ENCODE results near the gene HPX.

HPX gene

DNA sequence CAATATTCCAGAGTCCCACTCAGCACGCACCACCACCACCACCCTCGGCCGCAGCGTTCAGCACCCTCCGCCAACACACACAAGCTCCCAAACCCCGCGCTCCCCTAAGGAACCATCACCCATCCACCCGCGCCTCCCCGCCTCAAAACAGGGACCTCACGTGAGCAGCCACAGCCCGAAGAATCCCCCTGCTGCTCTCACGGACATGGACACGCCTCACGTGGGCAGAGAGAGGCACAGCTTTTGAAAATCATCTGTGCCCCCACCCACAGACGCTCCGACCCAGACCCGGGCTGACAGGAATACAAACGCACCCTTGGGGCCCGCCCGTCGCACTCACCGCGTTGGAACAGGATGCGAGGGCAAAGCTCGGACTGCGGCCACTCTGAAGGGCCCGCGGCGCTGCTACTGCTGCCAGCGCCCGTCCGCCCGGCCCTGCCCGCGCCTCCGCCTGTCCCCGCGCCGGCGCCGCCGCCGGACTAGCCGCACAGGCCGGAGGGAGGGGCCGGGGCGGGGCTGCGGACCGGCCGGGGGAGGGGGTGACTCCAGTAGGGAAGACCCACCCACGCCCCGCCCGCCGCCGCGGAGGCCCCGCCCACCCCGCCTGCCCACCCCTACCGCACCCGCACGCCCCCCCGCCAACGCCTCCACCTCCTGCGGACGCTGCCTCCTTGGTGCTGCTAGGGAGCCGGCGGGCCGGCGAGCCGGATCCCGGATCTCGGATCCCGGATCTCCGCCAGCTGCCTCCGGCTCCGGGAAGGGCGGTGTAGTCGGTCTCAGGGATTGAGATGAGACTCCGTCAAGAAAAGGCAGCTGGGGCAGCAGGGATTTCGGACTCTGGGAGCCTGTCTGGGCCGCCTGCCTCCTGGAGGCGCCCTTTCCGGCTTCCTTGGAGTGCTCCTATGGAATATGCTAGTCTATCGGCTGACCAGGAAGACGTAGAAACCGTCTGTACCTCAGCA lies 32.9 kb upstream of the HPX start, which contains the start of gene TRIM3:
Gene TRIM3, minus strand, starts transcription at position 491 of the 962 bp plus-strand sequence. CDS start 8,246 bp downstream, outside the sequence.
- H3K4me3 ChIP-seq, result peak within 1 kb of the TSS; percentile 73 to 87 (median 79)
- no peaks in the 10 kb centered on the region for H3K9me3 ChIP-seq (replicated peaks in 1 of 11)
- peak within 1 kb of the TSS; percentile 74 to 88 (median 83) for H3K9ac ChIP-seq
- H3K36me3 ChIP-seq, result peaks cover 22 to 27% (median 23%) of the 10 kb centered on the region in 11 experiments
- peak within 1 kb of the TSS; percentile 64 to 79 (median 71) for H3K27ac ChIP-seq
- H3K27me3 ChIP-seq, result no peaks in the 10 kb centered on the region
- TF ChIP-seq Cebpa-rat (IDR thresholded peaks at IDR 0.05), result no peak
- peaks cover 41 to 62% (median 48%) of the 10 kb centered on the region in 10 experiments for H3K4me1 ChIP-seq
- peak within 1 kb of the TSS; percentile 92 to 98 (median 95) for H3K4me2 ChIP-seq
- H4K20me1 ChIP-seq, result peaks cover 0 to 21% (median 0%) of the 10 kb centered on the region in 11 experiments; a peak in 4 of 22 replicates

DNA sequence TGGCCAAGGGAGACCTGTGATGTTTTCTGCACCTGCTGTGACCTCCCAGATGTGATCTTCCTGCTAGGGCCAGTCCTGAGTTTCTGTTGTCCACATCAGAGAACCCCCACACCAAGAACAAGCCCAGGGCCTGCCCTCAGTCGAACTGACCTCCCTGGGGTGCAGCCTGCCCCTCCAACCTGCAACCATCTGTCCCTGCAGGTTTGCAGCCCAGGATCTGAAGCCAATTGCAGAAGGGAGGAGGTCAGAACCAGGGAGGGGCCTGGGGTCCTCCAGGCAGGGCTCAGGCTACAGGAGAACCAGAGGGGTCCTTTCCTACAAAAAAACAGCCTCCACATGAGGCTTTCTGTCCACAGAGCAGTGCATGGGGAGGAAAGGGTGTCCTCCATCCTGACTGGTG lies 32.1 kb upstream of the HPX start:
- peaks cover 46 to 64% (median 52%) of the 10 kb centered on the region in 10 experiments for H3K4me1 ChIP-seq
- peaks cover 0 to 14% (median 0%) of the 10 kb centered on the region in 11 experiments; a peak in 4 of 22 replicates for H4K20me1 ChIP-seq
- peak overlapping the region; percentile 73 to 87 (median 79) for H3K4me3 ChIP-seq
- no peak overlapping the region for H3K27ac ChIP-seq
- peak overlapping the region; percentile 92 to 98 (median 95) for H3K4me2 ChIP-seq
- H3K9ac ChIP-seq, result peak overlapping the region; percentile 24 to 81 (median 48); a peak in 12 of 22 replicates
- H3K27me3 ChIP-seq, result no peaks in the 10 kb centered on the region
- no peaks in the 10 kb centered on the region for H3K9me3 ChIP-seq (replicated peaks in 1 of 11)
- H3K36me3 ChIP-seq, result peaks cover 14 to 19% (median 15%) of the 10 kb centered on the region in 11 experiments
- no peak for TF ChIP-seq Cebpa-rat (IDR thresholded peaks at IDR 0.05)

DNA sequence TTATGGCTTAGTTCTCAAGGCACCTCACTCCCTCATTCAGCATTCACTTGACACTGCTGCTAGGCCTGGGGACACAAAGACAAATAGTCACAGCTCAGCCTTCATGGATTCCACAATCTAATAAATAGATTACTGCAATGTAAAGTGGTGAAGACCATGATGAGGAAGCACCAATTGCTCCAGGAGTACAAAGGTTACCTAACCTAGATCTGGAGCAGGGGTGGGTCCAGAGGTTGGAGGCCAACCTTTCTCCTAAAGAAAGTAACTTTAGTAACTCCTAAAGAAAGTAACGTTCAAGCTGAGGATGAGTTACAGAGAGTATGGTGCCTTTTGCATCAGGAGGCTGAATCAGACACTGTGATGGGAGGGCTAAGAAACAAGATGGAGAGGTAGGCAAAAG lies 28.8 kb upstream of the HPX start:
- Histone ChIP-seq H3K9ac (no peak overlapping the region; a peak in 2 of 22 replicates), H3K4me1 (peaks cover 46 to 55% (median 49%) of the 10 kb centered on the region in 10 experiments), H3K27ac (peak overlapping the region in 6 of 11 experiments; percentile 6 to 59 (median 32); a peak in 9 of 22 replicates), H3K9me3 (replicated peaks in 1 of 11) (no peaks in the 10 kb centered on the region), H4K20me1 (peaks cover 0 to 5% (median 0%) of the 10 kb centered on the region in 11 experiments; a peak in 2 of 22 replicates), H3K4me2 (peak overlapping the region; percentile 50 to 97 (median 64)), H3K27me3 (no peaks in the 10 kb centered on the region), H3K4me3 (no peak overlapping the region), H3K36me3 (peaks cover 0 to 17% (median 7%) of the 10 kb centered on the region in 11 experiments; a peak in 13 of 22 replicates)
- TF ChIP-seq Cebpa-rat (IDR thresholded peaks at IDR 0.05), result no peak

GRCh38 chr11:6468712-6469495 lies 28.1 kb upstream of the HPX start:
- Histone ChIP-seq H3K4me2 (peak overlapping the region; percentile 50 to 97 (median 64)), H3K36me3 (peaks cover 0 to 23% (median 11%) of the 10 kb centered on the region in 11 experiments; a peak in 17 of 22 replicates), H3K4me3 (no peak overlapping the region), H3K27me3 (no peaks in the 10 kb centered on the region), H3K9me3 (replicated peaks in 1 of 11) (no peaks in the 10 kb centered on the region), H3K9ac (no peak overlapping the region; a peak in 2 of 22 replicates), H3K27ac (peak overlapping the region in 6 of 11 experiments; percentile 6 to 59 (median 32); a peak in 9 of 22 replicates), H4K20me1 (peaks cover 0 to 5% (median 0%) of the 10 kb centered on the region in 11 experiments; a peak in 2 of 22 replicates), H3K4me1 (peaks cover 40 to 49% (median 43%) of the 10 kb centered on the region in 10 experiments)
- TF ChIP-seq Cebpa-rat (IDR thresholded peaks at IDR 0.05), result no peak

DNA sequence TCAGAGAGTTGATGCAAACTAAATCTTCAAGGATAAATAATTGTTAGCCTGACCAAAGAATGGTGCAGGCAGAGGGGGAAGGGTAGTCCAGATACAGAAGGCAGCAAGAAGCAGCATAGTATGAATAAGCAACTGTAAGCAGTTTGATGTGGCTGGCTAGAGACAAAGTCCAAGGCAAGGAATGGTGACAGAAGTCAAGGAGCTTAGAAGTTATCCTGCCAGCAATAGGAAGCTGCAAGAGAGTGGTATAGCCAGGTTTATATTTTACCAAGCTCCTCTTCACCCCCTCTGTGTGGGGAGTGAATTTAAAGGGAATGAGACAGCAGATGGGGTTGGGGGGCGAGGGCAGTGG lies 18.3 kb upstream of the HPX start:
- Histone ChIP-seq H3K4me2 (no peak overlapping the region), H3K9ac (no peak overlapping the region), H3K27me3 (no peaks in the 10 kb centered on the region), H3K4me1 (no peaks in the 10 kb centered on the region), H3K36me3 (peaks cover 28 to 100% (median 56%) of the 10 kb centered on the region in 11 experiments; a peak in 21 of 22 replicates), H3K4me3 (no peak overlapping the region), H4K20me1 (peaks cover 0 to 5% (median 0%) of the 10 kb centered on the region in 11 experiments; a peak in 3 of 22 replicates), H3K9me3 (replicated peaks in 1 of 11) (no peaks in the 10 kb centered on the region), H3K27ac (no peak overlapping the region)
- TF ChIP-seq Cebpa-rat (IDR thresholded peaks at IDR 0.05), result no peak

GRCh38 chr11:6458352-6459098 lies 17.7 kb upstream of the HPX start:
- no peaks in the 10 kb centered on the region for H3K4me1 ChIP-seq
- no peak overlapping the region for H3K4me2 ChIP-seq
- no peaks in the 10 kb centered on the region for H3K27me3 ChIP-seq
- peaks cover 29 to 100% (median 56%) of the 10 kb centered on the region in 11 experiments; a peak in 21 of 22 replicates for H3K36me3 ChIP-seq
- TF ChIP-seq Cebpa-rat (IDR thresholded peaks at IDR 0.05), result no peak
- no peak overlapping the region for H3K9ac ChIP-seq
- H3K9me3 ChIP-seq (replicated peaks in 1 of 11), result no peaks in the 10 kb centered on the region
- no peak overlapping the region for H3K27ac ChIP-seq
- H4K20me1 ChIP-seq, result peaks cover 0 to 5% (median 0%) of the 10 kb centered on the region in 11 experiments; a peak in 3 of 22 replicates
- H3K4me3 ChIP-seq, result no peak overlapping the region

GRCh38 chr11:6457581-6458320 lies 17.0 kb upstream of the HPX start:
- no peaks in the 10 kb centered on the region for H3K9me3 ChIP-seq (replicated peaks in 1 of 11)
- no peaks in the 10 kb centered on the region for H3K27me3 ChIP-seq
- H3K36me3 ChIP-seq, result peaks cover 27 to 100% (median 54%) of the 10 kb centered on the region in 11 experiments
- no peak overlapping the region for H3K27ac ChIP-seq
- no peak overlapping the region for H3K4me2 ChIP-seq
- no peaks in the 10 kb centered on the region for H3K4me1 ChIP-seq
- TF ChIP-seq Cebpa-rat (IDR thresholded peaks at IDR 0.05), result no peak
- H3K4me3 ChIP-seq, result no peak overlapping the region
- H3K9ac ChIP-seq, result no peak overlapping the region
- H4K20me1 ChIP-seq, result peaks cover 0 to 5% (median 0%) of the 10 kb centered on the region in 11 experiments; a peak in 3 of 22 replicates

All from BLaER1 treated with 17β-estradiol and CSF1 and Interleukin-3, amounts not matched to agents 10 nM and 100 nM (cell line).